Lower leg skin (tissue), 4 donors: ENCODE results near the gene DNLZ. TPM values are rescaled to one million over a fixed set of nuclear protein-coding genes. Genes with fewer than 3 reads are reported as not detected.

ENCODE experiments used
- DNase-seq, 2 donors: peaks; one replicate each; pipeline ENCODE4 v3.0.0-alpha.2; 2019; ENCODE audit warnings: low spot score in 2 of 2
- H3K4me3 ChIP-seq: fragments of 200-600 bp; sonication (generic); 2 replicates; pipeline ENCODE4 v1.5.1; 2017; ENCODE audit warnings: mild to moderate bottlenecking, low read depth; ENCODE audit not compliant: poor library complexity, severe bottlenecking
- POLR2A ChIP-seq, 2 donors: fragments of 450-650 bp; IDR thresholded peaks; one replicate each; pipeline ENCODE4 v1.6.1; 2016 to 2017; ENCODE audit warnings: antibody characterized with exemption in 2 of 2, mild to moderate bottlenecking in 1 of 2, moderate library complexity in 1 of 2
- WGBS, 2 donors: methylation state at CpG; one replicate each; pipeline ENCODE4 v1.1.5; 2018; 5-methylcytosine and 5-hydroxymethylcytosine counted together
- intact Hi-C: fragments of 100-400 bp; cut with DNase I; formaldehyde crosslinking; loops from one replicate; pipeline ENCODE4 v1.15.0; 2023; ENCODE audit warnings: low total_unique reads
- total RNA-seq, 4 donors: library from RNA; depleted of rRNA; stranded (reverse); fragments of >200 nt; gene quantifications; one replicate each; pipeline ENCODE4 v1.1.0, GENCODE V29; 2016
- TF ChIP-seq, protein P1 (sequence below), 3 donors: fragments of 450-650 bp; IDR thresholded peaks; one replicate each; pipeline ENCODE4 v1.5.1; 2016; ENCODE audit warnings: antibody characterized with exemption in 3 of 3, mild to moderate bottlenecking in 3 of 3, moderate library complexity in 2 of 3

Gene DNLZ
- total RNA-seq, 4 donors from 2014 or later, result 30.9 to 64.6 (median 44.1) TPM

- no peak for DNase-seq
- intact Hi-C loops, result no loop called here
- 91 to 96% methylated on average over 5 of the region's 5 CpGs for WGBS, 2 donors
- TF ChIP-seq, protein P1, sequence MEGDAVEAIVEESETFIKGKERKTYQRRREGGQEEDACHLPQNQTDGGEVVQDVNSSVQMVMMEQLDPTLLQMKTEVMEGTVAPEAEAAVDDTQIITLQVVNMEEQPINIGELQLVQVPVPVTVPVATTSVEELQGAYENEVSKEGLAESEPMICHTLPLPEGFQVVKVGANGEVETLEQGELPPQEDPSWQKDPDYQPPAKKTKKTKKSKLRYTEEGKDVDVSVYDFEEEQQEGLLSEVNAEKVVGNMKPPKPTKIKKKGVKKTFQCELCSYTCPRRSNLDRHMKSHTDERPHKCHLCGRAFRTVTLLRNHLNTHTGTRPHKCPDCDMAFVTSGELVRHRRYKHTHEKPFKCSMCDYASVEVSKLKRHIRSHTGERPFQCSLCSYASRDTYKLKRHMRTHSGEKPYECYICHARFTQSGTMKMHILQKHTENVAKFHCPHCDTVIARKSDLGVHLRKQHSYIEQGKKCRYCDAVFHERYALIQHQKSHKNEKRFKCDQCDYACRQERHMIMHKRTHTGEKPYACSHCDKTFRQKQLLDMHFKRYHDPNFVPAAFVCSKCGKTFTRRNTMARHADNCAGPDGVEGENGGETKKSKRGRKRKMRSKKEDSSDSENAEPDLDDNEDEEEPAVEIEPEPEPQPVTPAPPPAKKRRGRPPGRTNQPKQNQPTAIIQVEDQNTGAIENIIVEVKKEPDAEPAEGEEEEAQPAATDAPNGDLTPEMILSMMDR (IDR thresholded peaks at IDR 0.05), result peak in 1 of 3 donors; percentile 14
- TF ChIP-seq POLR2A (IDR thresholded peaks at IDR 0.05), result no peak
- H3K4me3 ChIP-seq, result no peak overlapping the region
Observed at GRCh38 chr9:136309806-136310220, 53.7 kb downstream of the DNLZ start.

Other genes starting within 250 kb of the DNLZ start
- 10 to 100 TPM; 52.3 to 62.9 (median 55.1) TPM for gene TMEM250, start 244.9 kb downstream of the DNLZ start, total RNA-seq
- gene LHX3, start 158.6 kb downstream of the DNLZ start, total RNA-seq, result under 1 TPM in 1 of 4 donors, not detected in 3; 0.42 TPM
- 10 to 100 TPM in 2 of 4 donors, 1 to 10 TPM in 2; 8.7 to 13.0 (median 11.1) TPM for gene QSOX2, start 117.9 kb downstream of the DNLZ start, total RNA-seq
- gene CCDC187, start 59.6 kb downstream of the DNLZ start, total RNA-seq, result 1 to 10 TPM in 1 of 4 donors, not detected in 3; 1.1 TPM
- 10 to 100 TPM; 21.0 to 37.1 (median 28.1) TPM for gene GPSM1, start 36.2 kb downstream of the DNLZ start, total RNA-seq
- 1 to 10 TPM; 2.4 to 4.2 (median 3.2) TPM for gene CARD9, start 9.9 kb upstream of the DNLZ start, total RNA-seq
- 1 to 10 TPM; 5.9 to 9.9 (median 9.6) TPM for gene SNAPC4, start 36.4 kb upstream of the DNLZ start, total RNA-seq
- gene ENTR1, start 46.9 kb upstream of the DNLZ start, total RNA-seq, result 10 to 100 TPM; 29.8 to 46.2 (median 36.6) TPM
- 10 to 100 TPM; 35.9 to 59.6 (median 38.1) TPM for gene PMPCA, start 46.9 kb upstream of the DNLZ start, total RNA-seq
- gene INPP5E, start 76.1 kb upstream of the DNLZ start, total RNA-seq, result 10 to 100 TPM in 3 of 4 donors, 1 to 10 TPM in 1; 10.0 to 17.8 (median 12.1) TPM
- gene SEC16A, start 119.3 kb upstream of the DNLZ start, total RNA-seq, result 10 to 100 TPM; 58.4 to 77.8 (median 58.5) TPM
- gene NOTCH1, start 182.3 kb upstream of the DNLZ start, total RNA-seq, result 10 to 100 TPM; 79.7 to 95.3 (median 82.8) TPM